Measurements from ENCODE around the gene NHLRC4. TPM values are rescaled to one million over a fixed set of nuclear protein-coding genes. Genes with fewer than 3 reads are reported as not detected.

NHLRC4 gene
- polyA plus RNA-seq, 1 donor (not counting 4 experiments of a cell fraction or from before 2014, with no cell fraction given), result 0.10 TPM

DNA sequence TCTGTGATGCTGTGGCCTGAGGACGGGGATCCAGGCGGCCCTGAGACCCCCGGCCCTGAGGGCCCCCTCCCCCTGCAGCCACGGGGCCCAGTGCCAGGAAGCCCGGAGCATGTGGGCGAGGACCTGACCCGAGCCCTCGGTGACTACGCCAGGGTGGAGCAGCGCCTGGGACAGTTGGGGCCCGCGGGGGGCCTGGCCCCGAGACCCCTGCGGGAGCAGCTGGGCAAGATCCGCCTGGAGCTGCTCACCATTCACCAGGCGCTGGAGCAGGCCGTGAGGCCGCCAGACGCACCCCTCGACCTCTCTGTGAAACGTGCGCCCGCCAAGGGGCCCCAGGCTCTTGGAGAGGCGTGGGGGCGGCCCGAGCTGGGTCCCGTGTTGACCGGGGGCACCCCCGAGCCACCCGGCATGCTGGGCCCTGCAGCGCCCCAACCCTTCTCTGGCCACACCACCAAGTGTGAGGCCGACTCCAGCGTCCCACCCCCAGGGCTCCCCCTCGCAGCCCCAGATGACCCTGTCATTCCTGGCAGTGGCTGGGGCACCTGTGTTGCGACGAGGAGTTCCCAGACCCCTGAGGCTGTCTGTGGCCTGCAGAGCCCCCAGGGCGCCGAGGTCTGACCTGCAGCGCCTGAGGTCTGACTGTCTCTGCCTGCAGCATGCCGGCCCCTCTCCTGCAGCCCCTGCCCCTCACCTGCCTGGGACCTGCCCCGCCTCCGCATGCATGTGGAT is 2.0 kb upstream of the NHLRC4 start:
- Histone ChIP-seq H3K4me1 (ENCODE audit: control insufficient read depth, extremely low read depth, insufficient read depth, low read length) (peaks cover 19% of the 10 kb centered on the region), H2AFZ (ENCODE audit: control insufficient read depth, low read length) (no peak overlapping the region), H3K79me2 (ENCODE audit: control insufficient read depth, insufficient read depth, low read length) (no peaks in the 10 kb centered on the region), H3K4me3 (ENCODE audit: control insufficient read depth in 2 of 3, extremely low read depth in 1 of 3, insufficient read depth in 2 of 3, low read depth in 1 of 3, low read length in 3 of 3) (no peak overlapping the region), H4K20me1 (ENCODE audit: control insufficient read depth, extremely low read depth, insufficient read depth, low read length) (no peaks in the 10 kb centered on the region), H3K36me3 (ENCODE audit: control insufficient read depth in 2 of 2, extremely low read depth in 1 of 2, insufficient read depth in 2 of 2, low read length in 2 of 2) (no peaks in the 10 kb centered on the region), H3K27ac (ENCODE audit: control insufficient read depth, insufficient read depth, low read length) (no peak overlapping the region), H3K9me3 (ENCODE audit: control insufficient read depth, low read depth, low read length) (no peaks in the 10 kb centered on the region), H3K27me3 (ENCODE audit: control insufficient read depth, extremely low read depth, insufficient read depth, low read length) (peaks cover 26% of the 10 kb centered on the region), H3K4me2 (ENCODE audit: control insufficient read depth, extremely low read depth, insufficient read depth, low read depth, low read length) (no peak overlapping the region), H3K9me1 (ENCODE audit: control insufficient read depth, extremely low read depth, insufficient read depth, low read length) (no peaks in the 10 kb centered on the region), H3K9ac (ENCODE audit: control insufficient read depth, extremely low read depth, insufficient read depth, low read length) (no peak overlapping the region)
- no peak for DNase-seq (ENCODE audit: low read depth, low spot score)
- dilution Hi-C loops (cut with MboI; ENCODE audit: extremely low pct_ligation_motif_present, low sequenced_read_pairs), result no loop called here
- FAIRE-seq, result no peak
- TF ChIP-seq, protein P1, sequence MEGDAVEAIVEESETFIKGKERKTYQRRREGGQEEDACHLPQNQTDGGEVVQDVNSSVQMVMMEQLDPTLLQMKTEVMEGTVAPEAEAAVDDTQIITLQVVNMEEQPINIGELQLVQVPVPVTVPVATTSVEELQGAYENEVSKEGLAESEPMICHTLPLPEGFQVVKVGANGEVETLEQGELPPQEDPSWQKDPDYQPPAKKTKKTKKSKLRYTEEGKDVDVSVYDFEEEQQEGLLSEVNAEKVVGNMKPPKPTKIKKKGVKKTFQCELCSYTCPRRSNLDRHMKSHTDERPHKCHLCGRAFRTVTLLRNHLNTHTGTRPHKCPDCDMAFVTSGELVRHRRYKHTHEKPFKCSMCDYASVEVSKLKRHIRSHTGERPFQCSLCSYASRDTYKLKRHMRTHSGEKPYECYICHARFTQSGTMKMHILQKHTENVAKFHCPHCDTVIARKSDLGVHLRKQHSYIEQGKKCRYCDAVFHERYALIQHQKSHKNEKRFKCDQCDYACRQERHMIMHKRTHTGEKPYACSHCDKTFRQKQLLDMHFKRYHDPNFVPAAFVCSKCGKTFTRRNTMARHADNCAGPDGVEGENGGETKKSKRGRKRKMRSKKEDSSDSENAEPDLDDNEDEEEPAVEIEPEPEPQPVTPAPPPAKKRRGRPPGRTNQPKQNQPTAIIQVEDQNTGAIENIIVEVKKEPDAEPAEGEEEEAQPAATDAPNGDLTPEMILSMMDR (optimal IDR thresholded peaks at IDR 0.05 in 1 of 3, IDR thresholded peaks at IDR 0.05 in 1 of 3, conservative IDR thresholded peaks at IDR 0.05 in 1 of 3; ENCODE audit: extremely low read depth in 1 of 3, insufficient read depth in 2 of 3, low read length in 3 of 3), result no peak
- no peak for TF ChIP-seq EZH2 (IDR thresholded peaks at IDR 0.05; ENCODE audit: low read length)

DNA sequence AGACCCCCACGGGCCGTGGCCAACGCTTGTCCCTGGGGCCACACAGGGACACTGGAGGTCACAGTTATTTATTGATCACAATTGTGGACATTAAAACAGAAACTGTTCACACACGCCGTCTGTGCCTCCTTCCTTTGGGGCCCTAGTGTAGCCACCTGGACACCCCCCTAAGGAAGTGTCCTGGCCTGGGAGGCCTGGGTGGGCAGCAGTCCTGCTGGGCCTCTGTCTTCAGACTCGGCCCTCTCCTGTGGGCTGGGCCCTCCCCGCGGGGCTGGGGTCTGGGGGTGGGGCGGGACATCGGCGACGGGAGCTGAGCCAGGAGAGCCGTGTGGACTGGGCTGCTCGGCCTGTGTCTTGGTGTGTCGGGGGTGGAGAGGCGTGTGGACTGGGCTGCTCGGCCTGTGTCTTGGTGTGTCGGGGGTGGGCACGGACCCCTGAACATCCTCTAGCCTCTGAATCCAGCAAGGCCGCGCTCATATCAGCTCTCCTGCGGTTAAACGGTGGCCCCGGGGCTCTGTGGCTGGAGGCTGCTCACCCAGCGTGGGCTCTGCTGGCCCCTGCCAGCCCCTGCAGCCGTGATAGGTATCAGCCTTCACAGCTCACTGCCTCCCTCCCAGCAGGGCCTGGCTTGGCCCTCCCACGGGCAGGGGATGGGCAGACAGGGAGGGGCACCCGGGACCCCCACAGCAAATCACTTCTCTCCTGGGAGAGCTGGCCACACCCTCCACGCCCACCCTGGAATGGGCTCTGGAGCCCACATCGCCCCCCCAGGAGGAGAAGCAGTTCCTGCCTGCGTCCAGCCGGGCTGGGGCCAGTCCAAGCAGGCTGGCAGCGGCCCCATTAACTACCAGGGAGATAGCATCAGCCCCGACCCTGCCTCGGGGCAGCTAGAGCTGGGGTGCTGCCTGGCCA is 1.1 kb upstream of the NHLRC4 start:
- Histone ChIP-seq H3K9ac (ENCODE audit: control insufficient read depth, extremely low read depth, insufficient read depth, low read length) (no peak overlapping the region), H3K4me1 (ENCODE audit: control insufficient read depth, extremely low read depth, insufficient read depth, low read length) (peaks cover 19% of the 10 kb centered on the region), H3K36me3 (ENCODE audit: control insufficient read depth in 2 of 2, extremely low read depth in 1 of 2, insufficient read depth in 2 of 2, low read length in 2 of 2) (no peaks in the 10 kb centered on the region), H3K4me3 (ENCODE audit: control insufficient read depth in 2 of 3, extremely low read depth in 1 of 3, insufficient read depth in 2 of 3, low read depth in 1 of 3, low read length in 3 of 3) (no peak overlapping the region), H2AFZ (ENCODE audit: control insufficient read depth, low read length) (no peak overlapping the region), H3K9me1 (ENCODE audit: control insufficient read depth, extremely low read depth, insufficient read depth, low read length) (no peaks in the 10 kb centered on the region), H3K27ac (ENCODE audit: control insufficient read depth, insufficient read depth, low read length) (no peak overlapping the region), H3K27me3 (ENCODE audit: control insufficient read depth, extremely low read depth, insufficient read depth, low read length) (peaks cover 19% of the 10 kb centered on the region), H3K9me3 (ENCODE audit: control insufficient read depth, low read depth, low read length) (no peaks in the 10 kb centered on the region), H3K79me2 (ENCODE audit: control insufficient read depth, insufficient read depth, low read length) (peaks cover 5% of the 10 kb centered on the region), H3K4me2 (ENCODE audit: control insufficient read depth, extremely low read depth, insufficient read depth, low read depth, low read length) (no peak overlapping the region), H4K20me1 (ENCODE audit: control insufficient read depth, extremely low read depth, insufficient read depth, low read length) (no peaks in the 10 kb centered on the region)
- TF ChIP-seq EZH2 (IDR thresholded peaks at IDR 0.05; ENCODE audit: low read length), result no peak
- TF ChIP-seq, protein P1 (optimal IDR thresholded peaks at IDR 0.05 in 1 of 3, IDR thresholded peaks at IDR 0.05 in 1 of 3, conservative IDR thresholded peaks at IDR 0.05 in 1 of 3; ENCODE audit: extremely low read depth in 1 of 3, insufficient read depth in 2 of 3, low read length in 3 of 3), result no peak
- dilution Hi-C loops (cut with MboI; ENCODE audit: extremely low pct_ligation_motif_present, low sequenced_read_pairs), result no loop called here
- DNase-seq (ENCODE audit: low read depth, low spot score) (no peak), FAIRE-seq (no peak)
